ENCODE results near the gene TMEM184C. TPM values are rescaled to one million over a fixed set of nuclear protein-coding genes. Genes with fewer than 3 reads are reported as not detected.

The TMEM184C gene
- total and polyA plus RNA-seq, 7 donors: 12.3 to 40.4 (median 18.9) TPM

- no peak for DNase-seq
- H3K9me3 ChIP-seq: no peaks in the 10 kb centered on the region
- TF ChIP-seq, protein P1, sequence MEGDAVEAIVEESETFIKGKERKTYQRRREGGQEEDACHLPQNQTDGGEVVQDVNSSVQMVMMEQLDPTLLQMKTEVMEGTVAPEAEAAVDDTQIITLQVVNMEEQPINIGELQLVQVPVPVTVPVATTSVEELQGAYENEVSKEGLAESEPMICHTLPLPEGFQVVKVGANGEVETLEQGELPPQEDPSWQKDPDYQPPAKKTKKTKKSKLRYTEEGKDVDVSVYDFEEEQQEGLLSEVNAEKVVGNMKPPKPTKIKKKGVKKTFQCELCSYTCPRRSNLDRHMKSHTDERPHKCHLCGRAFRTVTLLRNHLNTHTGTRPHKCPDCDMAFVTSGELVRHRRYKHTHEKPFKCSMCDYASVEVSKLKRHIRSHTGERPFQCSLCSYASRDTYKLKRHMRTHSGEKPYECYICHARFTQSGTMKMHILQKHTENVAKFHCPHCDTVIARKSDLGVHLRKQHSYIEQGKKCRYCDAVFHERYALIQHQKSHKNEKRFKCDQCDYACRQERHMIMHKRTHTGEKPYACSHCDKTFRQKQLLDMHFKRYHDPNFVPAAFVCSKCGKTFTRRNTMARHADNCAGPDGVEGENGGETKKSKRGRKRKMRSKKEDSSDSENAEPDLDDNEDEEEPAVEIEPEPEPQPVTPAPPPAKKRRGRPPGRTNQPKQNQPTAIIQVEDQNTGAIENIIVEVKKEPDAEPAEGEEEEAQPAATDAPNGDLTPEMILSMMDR (IDR thresholded peaks at IDR 0.05): no peak
- H3K36me3 ChIP-seq (ENCODE audit: insufficient read depth in 1 of 2, low read depth in 1 of 2): no peaks in the 10 kb centered on the region
- no peak overlapping the region for H3K4me3 ChIP-seq
- no peak for ATAC-seq
- H3K27me3 ChIP-seq (ENCODE audit: insufficient read depth in 3 of 3, low read length in 2 of 3): no peaks in the 10 kb centered on the region
- intact Hi-C loops (cut with DNase I): no loop called here
- whole genome bisulfite sequencing, 3 donors: 29 to 70% (median 42%) methylated on average over 2 of the region's 2 CpGs
- H3K4me1 ChIP-seq: no peaks in the 10 kb centered on the region
- H3K27ac ChIP-seq: no peak overlapping the region
Measured at GRCh38 chr4:147594578-147594977, 22.6 kb upstream of the TMEM184C start.

- 69 to 82% (median 72%) methylated on average over 1 of the region's 1 CpG for WGBS, 3 donors
- no peak overlapping the region for H3K27ac ChIP-seq
Measured at GRCh38 chr4:147596377-147596776, 20.8 kb upstream of the TMEM184C start.

DNA sequence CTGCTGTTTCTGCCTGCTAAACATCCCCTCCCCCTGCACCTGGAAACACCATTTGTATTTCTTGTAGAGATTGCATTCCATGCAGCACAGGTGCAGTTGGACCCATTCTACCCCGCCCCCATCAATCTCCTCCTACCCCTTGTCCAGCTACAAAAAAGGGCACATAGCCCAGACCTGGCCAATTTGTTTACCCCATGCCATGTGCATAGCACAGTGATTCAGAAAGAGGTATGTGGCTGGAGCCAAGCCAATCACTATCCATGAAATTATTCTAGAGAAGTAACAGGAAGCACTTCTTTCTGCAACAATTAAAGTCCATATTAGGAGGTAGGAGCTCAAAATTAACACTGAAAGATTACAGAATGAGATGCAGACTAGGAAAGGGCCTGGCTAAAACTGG lies 20.2 kb upstream of the TMEM184C start:
- ATAC-seq (no peak), DNase-seq (no peak)
- intact Hi-C loops (cut with DNase I): no loop called here
- TF ChIP-seq, protein P1 (IDR thresholded peaks at IDR 0.05): no peak
- H3K4me1 ChIP-seq: no peaks in the 10 kb centered on the region
- no peaks in the 10 kb centered on the region for H3K27me3 ChIP-seq (ENCODE audit: insufficient read depth in 3 of 3, low read length in 2 of 3)
- H3K27ac ChIP-seq: no peak overlapping the region
- H3K9me3 ChIP-seq: no peaks in the 10 kb centered on the region
- no peak overlapping the region for H3K4me3 ChIP-seq
- 0% methylated on average over 1 of the region's 1 CpG for WGBS, 3 donors
- H3K36me3 ChIP-seq (ENCODE audit: insufficient read depth in 1 of 2, low read depth in 1 of 2): no peaks in the 10 kb centered on the region

More at GRCh38 chr4:147596377-147596776, 20.8 kb upstream of the TMEM184C start:
- Histone ChIP-seq H3K27me3 (ENCODE audit: insufficient read depth in 3 of 3, low read length in 2 of 3) (no peaks in the 10 kb centered on the region), H3K9me3 (no peaks in the 10 kb centered on the region), H3K4me1 (no peaks in the 10 kb centered on the region), H3K4me3 (no peak overlapping the region), H3K36me3 (ENCODE audit: insufficient read depth in 1 of 2, low read depth in 1 of 2) (no peaks in the 10 kb centered on the region)
- ATAC-seq: no peak
- TF ChIP-seq, protein P1 (IDR thresholded peaks at IDR 0.05): no peak
- intact Hi-C loops (cut with DNase I): no loop called here
- no peak for DNase-seq

- H3K9me3 ChIP-seq: no peaks in the 10 kb centered on the region
- no peak overlapping the region for H3K27ac ChIP-seq
- no peak for ATAC-seq
- intact Hi-C loops (cut with DNase I): no loop called here
- TF ChIP-seq, protein P1 (IDR thresholded peaks at IDR 0.05): no peak
- DNase-seq: no peak
- no peaks in the 10 kb centered on the region for H3K36me3 ChIP-seq (ENCODE audit: insufficient read depth in 1 of 2, low read depth in 1 of 2)
- H3K4me3 ChIP-seq: no peak overlapping the region
- no peaks in the 10 kb centered on the region for H3K4me1 ChIP-seq
- WGBS, 3 donors: 51 to 74% (median 70%) methylated on average over 2 of the region's 2 CpGs
- no peaks in the 10 kb centered on the region for H3K27me3 ChIP-seq (ENCODE audit: insufficient read depth in 3 of 3, low read length in 2 of 3)
Measured at GRCh38 chr4:147597561-147597960, 19.6 kb upstream of the TMEM184C start.

DNA sequence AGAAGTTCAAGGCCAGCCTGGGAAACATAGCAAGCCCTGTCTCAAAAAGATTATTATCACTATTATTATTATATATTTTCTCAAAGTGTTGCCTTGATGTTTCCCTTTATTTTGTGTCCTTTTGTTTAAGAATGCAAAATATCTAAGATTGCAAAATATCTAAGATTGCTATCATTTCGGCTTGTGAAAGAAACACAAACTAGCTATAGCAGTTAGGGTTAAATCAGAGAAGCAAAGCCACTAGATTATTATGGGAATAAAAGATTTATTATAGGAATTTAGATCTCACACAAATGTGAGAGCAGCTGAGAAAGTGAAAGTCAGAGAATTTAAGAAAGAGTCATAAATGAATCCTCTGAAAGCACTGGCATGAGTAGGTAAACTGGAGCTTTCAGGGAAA lies 18.0 kb upstream of the TMEM184C start:
- 89 to 98% (median 96%) methylated on average over 1 of the region's 1 CpG for whole genome bisulfite sequencing, 3 donors
- ATAC-seq: no peak
- intact Hi-C loops (cut with DNase I): no loop called here

More for the DNA sequence above, 18.0 kb upstream of the TMEM184C start:
- no peaks in the 10 kb centered on the region for H3K4me1 ChIP-seq
- H3K9me3 ChIP-seq: no peaks in the 10 kb centered on the region
- TF ChIP-seq, protein P1 (IDR thresholded peaks at IDR 0.05): no peak
- H3K4me3 ChIP-seq: no peak overlapping the region
- H3K36me3 ChIP-seq (ENCODE audit: insufficient read depth in 1 of 2, low read depth in 1 of 2): no peaks in the 10 kb centered on the region
- H3K27me3 ChIP-seq (ENCODE audit: insufficient read depth in 3 of 3, low read length in 2 of 3): no peaks in the 10 kb centered on the region
- H3K27ac ChIP-seq: no peak overlapping the region
- no peak for DNase-seq

Measured in psoas muscle (tissue), 8 donors.